Epithelial cell of prostate (primary cell): ENCODE results near the gene PRKACB.
"Not testable (repeated sequence)": the region's sequence is repeated elsewhere in the genome, so short reads cannot be mapped to it uniquely, and the experiment has no call there.

Source experiments
- DNase-seq: peaks from one replicate; pipeline ENCODE4 v3.0.0-alpha.2; 2011; ENCODE audit warnings: low read depth, low spot score
- H3K27ac ChIP-seq: fragments of 450-650 bp; 2 replicates; pipeline ENCODE4 v1.5.1; 2017; ENCODE audit warnings: mild to moderate bottlenecking

Gene PRKACB

GRCh38 chr1:84260852-84261518, 116.9 kb downstream of the PRKACB start:
- H3K27ac ChIP-seq = no peak overlapping the region
- DNase-seq = no peak

DNA sequence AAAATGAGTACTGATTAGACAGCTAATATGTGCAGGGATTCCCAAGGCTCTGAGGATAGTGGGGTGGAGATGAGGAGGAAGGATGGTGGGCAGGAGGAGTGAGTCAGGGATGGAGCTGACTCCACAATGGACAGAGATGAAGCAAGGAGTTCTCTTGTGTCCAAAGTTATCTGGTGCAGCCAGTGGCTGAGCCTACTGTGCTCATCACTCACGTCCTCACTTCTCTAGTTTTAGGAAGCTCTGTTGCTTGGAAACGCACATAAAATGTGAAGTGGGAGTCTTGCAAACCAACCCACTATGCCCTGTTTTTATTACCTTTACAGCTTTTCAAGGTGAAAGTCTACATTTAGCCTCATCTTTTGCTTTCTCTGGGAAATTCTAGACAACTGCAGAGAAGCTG, 120.9 kb downstream of the PRKACB start:
- H3K27ac ChIP-seq = no peak overlapping the region
- DNase-seq = no peak

GRCh38 chr1:84265867-84266266, 121.8 kb downstream of the PRKACB start:
- H3K27ac ChIP-seq = no peak overlapping the region
- no peak for DNase-seq

GRCh38 chr1:84266748-84267147, 122.7 kb downstream of the PRKACB start:
- H3K27ac ChIP-seq = no peak overlapping the region
- no peak for DNase-seq

DNA sequence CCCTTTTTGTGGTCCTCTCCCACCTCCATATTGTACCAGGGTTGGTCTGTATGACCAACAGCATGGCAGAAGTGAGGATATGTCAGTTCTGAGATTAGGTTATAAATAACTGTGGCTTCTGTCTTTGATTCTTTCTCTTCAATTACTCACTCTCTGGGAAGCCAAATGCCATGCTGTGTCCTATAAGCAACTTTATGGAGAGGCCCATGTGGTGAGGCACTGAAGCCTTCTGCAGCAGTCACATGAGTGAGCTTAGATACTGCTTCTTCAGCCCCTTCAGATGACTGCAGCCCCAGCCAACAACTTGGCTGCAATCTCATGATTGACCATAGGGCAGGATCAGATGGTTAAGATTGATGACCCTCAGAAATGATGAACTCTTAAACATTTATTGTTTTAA, 123.4 kb downstream of the PRKACB start:
- no peak for DNase-seq
- no peak overlapping the region for H3K27ac ChIP-seq

- no peak overlapping the region for H3K27ac ChIP-seq
- no peak for DNase-seq
Measured at GRCh38 chr1:84268346-84268745, 124.3 kb downstream of the PRKACB start.

DNA sequence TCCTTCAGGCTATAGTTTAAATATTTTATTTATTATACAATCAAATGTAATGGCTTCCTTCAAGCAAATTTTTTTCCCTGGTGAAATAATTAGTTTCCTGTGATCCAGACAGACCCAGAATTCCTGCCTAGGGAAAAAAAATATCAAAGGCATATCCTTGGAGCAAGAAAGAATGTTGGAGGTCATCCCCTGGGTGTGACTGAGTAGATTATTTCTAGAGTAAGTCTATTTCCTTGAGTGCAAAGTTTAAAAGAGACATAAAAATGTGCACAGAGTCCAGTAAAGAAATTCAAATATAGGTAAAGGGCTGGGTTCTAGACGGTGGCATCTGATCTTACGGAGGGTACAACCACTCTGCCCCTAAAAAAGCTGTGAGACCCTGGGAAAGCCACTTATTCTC, 125.2 kb downstream of the PRKACB start:
- no peak for DNase-seq
- H3K27ac ChIP-seq = no peak overlapping the region

GRCh38 chr1:84271441-84272151, 127.5 kb downstream of the PRKACB start:
- no peak for DNase-seq
- peak overlapping the region; percentile 41 for H3K27ac ChIP-seq

GRCh38 chr1:84272401-84272800, 128.3 kb downstream of the PRKACB start:
- no peak for DNase-seq

DNA sequence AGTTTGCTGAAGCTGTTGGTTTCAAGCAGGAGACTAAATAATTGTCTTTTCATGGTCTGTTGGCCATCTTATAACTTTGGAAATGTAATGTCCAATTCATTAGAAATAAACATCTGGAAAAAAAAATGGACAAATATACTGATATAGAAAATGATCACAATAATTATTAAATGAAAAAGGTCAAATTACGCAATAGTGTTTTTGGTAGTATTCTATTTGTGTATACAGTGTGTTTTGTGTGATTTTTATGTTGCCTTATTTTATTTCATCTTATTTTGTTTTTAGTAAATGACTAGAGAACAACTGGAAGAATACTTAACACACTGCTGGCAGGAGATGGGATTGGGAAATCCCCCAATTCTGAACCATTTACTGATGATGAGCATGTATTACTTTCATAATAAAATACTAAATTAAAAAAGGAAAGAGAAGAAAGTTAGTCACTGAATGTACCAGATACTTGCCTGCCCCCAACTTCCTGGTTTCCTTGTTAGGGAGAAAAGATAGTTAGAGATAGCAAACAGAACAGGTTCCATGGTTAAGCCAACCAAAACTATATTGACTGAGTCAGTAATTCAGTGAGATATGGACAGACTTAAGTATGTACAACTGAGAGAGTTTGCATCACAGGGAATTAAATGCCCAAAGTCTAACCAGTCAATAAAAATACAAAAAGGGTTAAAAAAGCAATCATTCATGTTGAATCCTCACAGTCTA, 133.4 kb downstream of the PRKACB start:
- no peak overlapping the region for H3K27ac ChIP-seq
- DNase-seq = no peak

More at GRCh38 chr1:84272401-84272800, 128.3 kb downstream of the PRKACB start:
- peak overlapping the region; percentile 41 for H3K27ac ChIP-seq

DNA sequence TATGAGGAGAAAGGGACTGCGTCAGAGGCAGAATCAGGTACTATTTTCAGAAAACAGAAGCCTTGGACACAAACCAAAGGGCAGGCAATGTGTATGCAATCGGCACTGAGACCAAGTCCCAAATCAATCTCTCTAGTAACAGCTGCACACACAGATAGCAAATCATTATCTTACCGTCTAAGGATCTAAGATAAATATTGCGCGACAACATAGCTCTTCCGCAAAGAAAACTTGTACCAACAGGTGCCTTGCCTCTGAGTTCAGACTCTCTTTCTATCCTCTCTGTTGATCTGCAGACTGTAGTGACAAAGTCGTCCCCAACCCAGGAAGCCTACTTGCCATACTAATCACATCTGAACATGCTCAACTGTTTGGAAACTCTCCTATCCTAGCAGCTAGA, 134.8 kb downstream of the PRKACB start:
- no peak overlapping the region for H3K27ac ChIP-seq
- no peak for DNase-seq

DNA sequence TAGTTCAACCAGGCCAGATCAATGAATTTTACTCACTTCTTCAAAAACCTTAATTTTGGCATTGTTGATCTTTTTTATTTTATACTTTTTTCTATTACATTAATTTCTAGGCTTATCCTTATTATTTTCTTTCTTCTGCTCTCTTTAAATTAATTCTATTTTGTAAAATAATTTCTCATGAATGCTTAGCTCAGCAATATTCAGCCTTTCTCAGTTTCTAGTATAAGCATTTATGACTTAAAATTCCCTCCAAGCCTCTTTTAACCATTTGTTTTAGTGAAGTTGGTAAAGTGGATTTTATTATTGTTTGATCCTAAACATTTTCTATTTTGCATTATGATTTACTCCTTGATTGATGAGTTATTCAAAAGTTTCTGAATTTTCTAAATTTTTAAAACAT, 136.8 kb downstream of the PRKACB start:
- no peak overlapping the region for H3K27ac ChIP-seq
- no peak for DNase-seq

DNA sequence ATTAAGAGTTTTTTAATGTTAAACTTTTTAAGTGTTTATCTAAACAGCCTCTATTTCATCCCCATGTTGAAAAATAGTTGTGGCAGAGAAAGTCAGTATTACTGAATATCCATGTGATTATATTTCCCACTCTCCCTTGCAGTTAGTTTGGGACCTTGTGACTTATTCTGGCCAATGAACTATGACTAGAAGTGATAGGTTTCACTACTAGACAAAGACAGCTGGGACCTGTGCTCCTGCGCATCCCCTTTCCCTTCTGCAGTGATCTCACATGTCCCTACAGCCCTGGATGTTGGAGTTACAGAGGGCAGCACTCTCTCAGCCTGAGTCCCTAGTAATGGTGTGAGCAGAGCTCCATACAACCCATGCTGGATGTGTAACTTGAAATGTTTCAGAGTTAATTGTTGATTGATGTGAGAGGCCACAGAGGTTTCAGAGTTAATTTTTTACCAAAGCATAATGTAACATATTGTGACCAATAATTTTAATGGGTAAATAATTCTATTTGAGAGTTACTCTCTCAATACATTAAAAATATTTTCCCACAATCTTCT, 138.8 kb downstream of the PRKACB start:
- no peak for DNase-seq
- H3K27ac ChIP-seq = no peak overlapping the region

GRCh38 chr1:84283381-84283780, 139.3 kb downstream of the PRKACB start:
- H3K27ac ChIP-seq = no peak overlapping the region

GRCh38 chr1:84286071-84286470, 142.0 kb downstream of the PRKACB start:
- H3K27ac ChIP-seq = peak overlapping the region; percentile 32
- DNase-seq = peak; percentile 48

More at GRCh38 chr1:84283381-84283780, 139.3 kb downstream of the PRKACB start:
- no peak for DNase-seq

DNA sequence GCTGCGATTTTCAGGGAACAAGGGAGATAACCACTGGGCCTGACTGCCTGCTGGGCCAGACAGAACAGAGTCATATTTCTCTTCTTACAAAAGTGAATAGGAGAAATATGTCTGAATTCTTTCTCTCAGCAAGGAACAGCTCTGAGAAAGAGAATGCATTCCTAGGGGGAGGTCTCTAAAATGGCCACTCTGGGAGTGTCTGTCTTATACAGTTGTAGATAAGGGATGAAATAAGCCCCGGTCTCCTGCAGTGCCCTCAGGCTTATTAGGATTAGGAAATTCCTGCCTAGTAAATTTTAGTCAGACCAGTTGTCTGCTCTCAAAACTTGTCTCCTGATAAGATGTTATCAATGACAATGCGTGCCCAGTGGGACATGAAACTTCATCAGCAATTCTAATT, 143.3 kb downstream of the PRKACB start:
- not testable (repeated sequence) for H3K27ac ChIP-seq, DNase-seq
